ENCODE measurements around the gene OR52E4.

Gene OR52E4

DNA sequence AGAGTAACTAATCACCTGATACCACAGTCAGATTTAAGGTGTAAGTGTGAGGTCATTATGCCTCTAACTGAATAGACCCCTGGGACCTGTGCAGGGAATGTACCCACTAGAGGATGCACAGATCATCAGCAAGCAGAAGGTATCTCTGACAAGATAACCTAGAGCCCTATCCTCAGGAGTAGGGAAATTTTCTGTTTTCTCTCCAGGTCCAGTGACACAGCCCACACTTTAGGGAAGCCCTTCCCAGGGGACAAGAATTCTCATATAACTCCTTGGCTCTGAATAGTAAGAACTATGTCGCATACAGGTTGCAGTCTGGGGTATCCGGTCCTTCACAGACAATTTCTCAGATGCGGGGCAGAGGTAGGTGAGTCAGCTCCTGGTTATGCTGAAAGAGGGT, 12.5 kb downstream of the OR52E4 start, which contains the start of gene OR52E5:
TSS of gene OR52E5 (plus strand) at position 301 of the 400 bp plus-strand sequence. CDS start 7,569 bp downstream, outside the sequence.
- TF ChIP-seq ZNF274 (IDR thresholded peaks at IDR 0.05; ENCODE audit: low read depth, low read length) = no peak
- H3K4me3 ChIP-seq (ENCODE audit: low read length) = no peak within 1 kb of the TSS

DNA sequence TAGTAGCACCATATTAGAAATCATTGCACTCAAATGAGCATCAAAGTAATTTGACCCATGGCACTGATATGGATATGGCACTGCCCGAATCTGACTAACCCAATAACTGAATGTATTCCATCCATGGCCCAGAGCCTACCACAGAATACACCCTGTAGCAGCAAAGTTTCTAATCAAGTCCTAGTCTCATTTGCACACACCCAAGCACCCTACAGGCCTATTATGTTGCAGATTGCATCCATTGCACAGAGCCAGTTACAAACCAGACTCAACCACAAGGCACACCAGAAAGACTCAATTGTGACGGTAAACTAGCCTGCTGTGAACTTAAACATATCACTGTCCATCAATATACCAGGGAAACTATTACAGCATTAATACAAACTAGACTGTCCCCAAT, 19.1 kb downstream of the OR52E4 start:
- no peak for TF ChIP-seq ZNF274 (IDR thresholded peaks at IDR 0.05; ENCODE audit: low read depth, low read length)

DNA sequence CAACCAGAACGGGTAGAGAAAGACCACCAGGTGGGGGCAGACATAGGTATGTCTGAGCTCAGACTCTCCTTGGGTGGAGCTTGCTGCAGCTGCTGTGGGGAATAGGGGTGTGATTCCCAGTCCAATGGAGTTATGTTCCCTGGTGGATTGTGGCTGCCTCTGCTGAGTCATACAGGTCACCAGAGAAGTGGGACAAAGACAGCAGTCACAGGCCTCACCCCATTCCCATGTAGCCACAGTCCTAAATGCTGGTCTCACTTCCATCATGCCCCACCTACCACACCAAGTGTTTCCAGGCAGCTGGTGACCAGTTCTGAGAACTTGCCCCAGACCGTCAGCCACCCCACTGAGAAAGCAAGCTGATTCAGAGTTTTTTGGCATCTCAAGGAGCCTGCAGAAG, 30.1 kb downstream of the OR52E4 start:
- no peak for TF ChIP-seq ZNF274 (IDR thresholded peaks at IDR 0.05; ENCODE audit: low read depth, low read length)
- no peak overlapping the region for H3K4me3 ChIP-seq (ENCODE audit: low read length)

More for the DNA sequence above, 19.1 kb downstream of the OR52E4 start:
- no peak overlapping the region for H3K4me3 ChIP-seq (ENCODE audit: low read length)

- no peak for TF ChIP-seq ZNF274 (IDR thresholded peaks at IDR 0.05; ENCODE audit: low read depth, low read length)
- H3K4me3 ChIP-seq (ENCODE audit: low read length) = no peak overlapping the region
These were observed 42.5 kb downstream of the OR52E4 start for GRCh38 chr11:5922749-5923426.

DNA sequence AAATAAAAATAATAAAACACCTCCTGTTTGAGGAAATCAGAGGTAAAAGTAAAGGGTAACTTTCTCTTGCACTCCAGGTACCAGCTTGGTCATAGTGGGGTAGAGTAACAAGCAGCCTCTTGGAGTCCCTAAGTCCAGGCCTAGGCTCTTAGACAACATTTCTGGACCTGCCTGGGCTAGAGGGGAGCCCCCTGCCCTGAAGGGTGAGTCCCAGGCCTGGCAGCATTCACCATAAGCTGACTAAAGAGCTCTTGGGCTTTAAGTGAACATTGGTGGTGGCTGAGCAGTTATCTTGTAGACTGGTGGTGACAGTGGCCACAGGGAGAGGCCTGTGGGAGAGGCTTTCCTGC, 43.0 kb downstream of the OR52E4 start:
- H3K4me3 ChIP-seq (ENCODE audit: low read length) = no peak overlapping the region
- no peak for TF ChIP-seq ZNF274 (IDR thresholded peaks at IDR 0.05; ENCODE audit: low read depth, low read length)

DNA sequence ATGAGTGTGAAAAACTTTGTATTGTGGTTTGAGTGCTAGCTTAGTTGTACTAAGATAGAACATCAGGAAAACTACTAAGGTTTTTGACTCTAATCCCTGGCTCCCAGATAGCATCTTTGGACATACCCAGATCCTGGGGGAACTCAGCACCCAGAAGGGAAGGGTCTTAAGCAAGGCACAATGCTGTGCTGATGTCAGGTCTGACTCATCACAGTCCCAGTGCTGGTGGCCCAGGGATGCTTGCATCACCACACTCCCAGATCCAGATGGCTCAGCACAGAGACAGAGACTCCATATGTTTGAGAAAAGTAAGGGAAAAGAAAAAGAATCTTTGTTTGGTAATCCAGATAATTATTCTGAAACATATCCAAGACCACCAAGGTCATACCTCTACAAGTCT, 43.4 kb downstream of the OR52E4 start:
- TF ChIP-seq ZNF274 (IDR thresholded peaks at IDR 0.05; ENCODE audit: low read depth, low read length) = no peak
- H3K4me3 ChIP-seq (ENCODE audit: low read length) = no peak overlapping the region

GRCh38 chr11:5928271-5928670, 47.8 kb downstream of the OR52E4 start:
- H3K4me3 ChIP-seq (ENCODE audit: low read length) = no peak overlapping the region
- TF ChIP-seq ZNF274 (IDR thresholded peaks at IDR 0.05; ENCODE audit: low read depth, low read length) = no peak

GRCh38 chr11:5928811-5929210, 48.4 kb downstream of the OR52E4 start:
- H3K4me3 ChIP-seq (ENCODE audit: low read length) = no peak overlapping the region
- TF ChIP-seq ZNF274 (IDR thresholded peaks at IDR 0.05; ENCODE audit: low read depth, low read length) = no peak

GRCh38 chr11:5929571-5930368, 49.3 kb downstream of the OR52E4 start:
- H3K4me3 ChIP-seq (ENCODE audit: low read length) = no peak overlapping the region
- TF ChIP-seq ZNF274 (IDR thresholded peaks at IDR 0.05; ENCODE audit: low read depth, low read length) = no peak

DNA sequence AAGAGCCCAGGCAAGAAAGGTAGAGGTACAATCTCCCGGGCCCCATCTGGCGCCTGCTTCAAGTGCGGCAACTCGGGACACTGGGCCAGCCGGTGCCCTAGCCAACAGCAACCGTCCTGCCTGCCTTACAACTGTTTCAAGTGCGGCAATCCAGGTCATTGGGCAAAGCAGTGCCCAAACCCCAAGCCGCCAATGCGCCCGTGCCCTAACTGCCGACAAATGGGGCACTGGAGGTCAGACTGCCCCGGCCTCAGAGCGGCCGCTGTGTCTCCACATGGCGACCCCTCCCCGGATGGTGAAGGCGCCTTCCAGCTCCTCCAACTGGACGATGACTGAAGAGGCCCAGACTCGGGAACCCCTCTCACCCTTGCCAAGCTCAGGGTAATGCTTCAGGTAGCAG, 50.2 kb downstream of the OR52E4 start:
- H3K4me3 ChIP-seq (ENCODE audit: low read length) = no peak overlapping the region
- TF ChIP-seq ZNF274 (IDR thresholded peaks at IDR 0.05; ENCODE audit: low read depth, low read length) = no peak

DNA sequence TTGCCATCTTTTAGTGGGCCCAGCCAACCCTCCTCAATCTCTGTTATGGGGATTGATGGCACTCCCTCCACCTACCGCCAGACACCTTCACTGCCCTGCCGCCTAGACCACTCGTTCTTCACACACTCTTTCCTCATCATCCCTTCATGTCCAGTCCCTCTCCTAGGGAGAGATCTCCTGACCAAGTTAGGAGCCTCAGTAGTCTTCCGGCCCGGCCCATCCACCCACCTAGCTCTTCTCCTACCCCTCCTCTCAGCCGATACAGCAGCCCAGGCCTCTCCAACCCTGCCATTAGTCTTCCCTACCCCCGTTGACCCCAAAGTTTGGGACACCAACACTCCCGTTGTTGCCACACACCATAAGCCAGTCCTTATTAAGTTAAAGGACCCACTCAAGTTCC, 50.6 kb downstream of the OR52E4 start:
- no peak overlapping the region for H3K4me3 ChIP-seq (ENCODE audit: low read length)
- TF ChIP-seq ZNF274 (IDR thresholded peaks at IDR 0.05; ENCODE audit: low read depth, low read length) = no peak

DNA sequence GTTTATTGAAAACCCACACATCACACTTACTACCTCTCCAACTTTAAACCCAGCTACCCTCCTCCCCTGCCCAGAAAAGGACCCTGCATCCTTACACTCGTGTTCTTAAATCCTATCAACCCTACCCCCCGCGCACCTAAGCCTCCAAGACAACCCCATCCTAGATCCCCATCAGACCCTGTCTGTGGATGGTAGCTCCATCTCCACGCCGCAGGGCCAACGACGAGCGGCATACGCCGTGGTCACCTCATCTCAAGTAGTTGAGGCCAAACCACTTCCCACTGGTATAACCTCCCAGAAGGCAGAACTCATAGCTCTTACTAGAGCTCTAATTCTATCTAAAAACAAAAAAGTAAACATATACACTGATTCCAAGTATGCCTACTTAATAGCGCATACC, 52.2 kb downstream of the OR52E4 start:
- TF ChIP-seq ZNF274 (IDR thresholded peaks at IDR 0.05; ENCODE audit: low read depth, low read length) = no peak
- no peak overlapping the region for H3K4me3 ChIP-seq (ENCODE audit: low read length)

DNA sequence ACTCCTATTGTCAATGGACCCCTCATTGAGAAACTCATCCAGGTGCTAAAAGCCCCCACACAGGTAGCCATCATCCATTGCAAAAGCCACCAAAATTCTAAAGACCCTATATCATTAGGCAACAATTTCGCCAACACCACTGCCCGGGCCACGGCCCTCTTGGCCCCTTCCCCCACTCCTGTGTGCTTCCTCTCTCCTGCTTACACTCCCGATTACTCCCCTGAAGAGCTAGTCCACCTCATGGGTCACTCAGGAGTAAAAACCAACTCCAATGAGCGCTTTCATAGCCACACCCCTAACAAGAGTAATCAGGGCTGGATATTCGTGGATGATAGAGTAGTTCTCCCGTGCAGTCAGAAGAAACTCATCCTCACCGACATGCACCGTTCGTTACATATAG, 52.7 kb downstream of the OR52E4 start:
- H3K4me3 ChIP-seq (ENCODE audit: low read length) = no peak overlapping the region
- no peak for TF ChIP-seq ZNF274 (IDR thresholded peaks at IDR 0.05; ENCODE audit: low read depth, low read length)

All from GM08714 (cell line).